CD4-positive, alpha-beta T cell treated with Interleukin-17A for 4 hours (primary cell): ENCODE results near the gene POLE3.
"Not testable (repeated sequence)": the region's sequence is repeated elsewhere in the genome, so short reads cannot be mapped to it uniquely, and the experiment has no call there.

ENCODE experiments used
- DNase-seq: peaks from one replicate; pipeline ENCODE4 v3.0.0-alpha.2; 2020; ENCODE audit warnings: mixed read lengths

The POLE3 gene

GRCh38 chr9:113410207-113410864, at the start of gene POLE3, which contains the start of gene C9orf43:
TSS of gene POLE3 (minus strand) at chr9:113410675. CDS start at chr9:113410293, 382 bp downstream.
TSS of gene C9orf43 (plus strand) at chr9:113410747. CDS start at chr9:113413494, 2,747 bp downstream.
- peak; percentile 95 for DNase-seq

- no peak for DNase-seq
Observed at GRCh38 chr9:113456235-113456634, 45.8 kb upstream of the POLE3 start.

- no peak for DNase-seq
Observed at GRCh38 chr9:113454914-113455761, 44.7 kb upstream of the POLE3 start.

- DNase-seq: no peak
Observed at GRCh38 chr9:113452113-113452605, 41.7 kb upstream of the POLE3 start.

- no peak for DNase-seq
Observed at GRCh38 chr9:113449376-113449775, 38.9 kb upstream of the POLE3 start.

GRCh38 chr9:113446323-113446740, 35.9 kb upstream of the POLE3 start:
- DNase-seq: peak; percentile 21

- DNase-seq: no peak
Observed at GRCh38 chr9:113444736-113445135, 34.3 kb upstream of the POLE3 start.

GRCh38 chr9:113437716-113438115, 27.2 kb upstream of the POLE3 start:
- DNase-seq: not testable (repeated sequence)

- no peak for DNase-seq
Observed at GRCh38 chr9:113436728-113437515, 26.4 kb upstream of the POLE3 start.

- no peak for DNase-seq
Observed at GRCh38 chr9:113431191-113431590, 20.7 kb upstream of the POLE3 start.

GRCh38 chr9:113428062-113428615, 17.7 kb upstream of the POLE3 start:
- DNase-seq: no peak

- DNase-seq: no peak
Observed at GRCh38 chr9:113427629-113428028, 17.2 kb upstream of the POLE3 start.

- DNase-seq: no peak
Observed at GRCh38 chr9:113426701-113427100, 16.2 kb upstream of the POLE3 start.

- DNase-seq: no peak
Observed at GRCh38 chr9:113425072-113425471, 14.6 kb upstream of the POLE3 start.

GRCh38 chr9:113421726-113422125, 11.3 kb upstream of the POLE3 start:
- DNase-seq: no peak

GRCh38 chr9:113417370-113417769, 6.9 kb upstream of the POLE3 start:
- DNase-seq: peak; percentile 28

- DNase-seq: no peak
Observed at GRCh38 chr9:113416149-113416721, 5.8 kb upstream of the POLE3 start.

- no peak for DNase-seq
Observed at GRCh38 chr9:113409883-113410206, 630 bp downstream of the POLE3 start.

GRCh38 chr9:113409481-113409880, 994 bp downstream of the POLE3 start:
- DNase-seq: no peak

GRCh38 chr9:113406873-113407511, 3.5 kb downstream of the POLE3 start:
- peak; percentile 63 for DNase-seq

- DNase-seq: not testable (repeated sequence)
Observed at GRCh38 chr9:113406353-113406752, 4.1 kb downstream of the POLE3 start.

- no peak for DNase-seq
Observed at GRCh38 chr9:113403646-113404045, 6.8 kb downstream of the POLE3 start.
